Thyroid gland (tissue), 4 donors: Measurements from ENCODE around the gene CCM2.

Experiments
- POLR2A ChIP-seq, 2 donors: fragments of 450-650 bp; IDR thresholded peaks; one replicate each; pipeline ENCODE4 v1.6.1; 2017; ENCODE audit warnings: antibody characterized with exemption in 2 of 2, mild to moderate bottlenecking in 2 of 2, moderate library complexity in 1 of 2
- TF ChIP-seq, protein P1 (sequence below), 6 experiments: fragments of 200-600 bp in 3 of 6; fragments of 450-650 bp in 3 of 6; sonication (generic) in 3 of 6; IDR thresholded peaks; one replicate each; pipeline ENCODE4 v1.5.1; 2016 to 2019; ENCODE audit warnings: antibody characterized with exemption in 6 of 6, mild to moderate bottlenecking in 2 of 6, inconsistent platforms in 1 of 6, moderate library complexity in 1 of 6

DNA sequence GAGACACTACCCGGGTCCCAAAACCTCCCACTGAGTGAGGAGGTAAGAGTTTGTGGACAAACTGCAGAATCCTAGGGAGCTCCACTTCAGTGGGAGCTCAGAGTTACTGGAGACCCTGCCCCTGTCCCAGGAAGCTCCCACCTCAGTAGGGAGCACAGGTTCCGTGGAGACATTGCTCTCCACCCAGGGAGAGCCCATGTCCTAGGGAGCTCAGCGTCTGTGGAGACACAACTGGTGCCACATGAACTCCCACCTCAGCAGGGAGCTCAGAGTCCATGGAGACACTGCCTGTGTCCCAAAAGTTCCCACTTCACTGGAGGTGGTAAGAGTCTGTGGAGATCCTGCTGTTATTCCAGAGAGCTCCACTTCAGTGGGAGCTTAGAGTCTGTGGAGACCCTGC is 27.4 kb upstream of the CCM2 start:
- TF ChIP-seq, protein P1, sequence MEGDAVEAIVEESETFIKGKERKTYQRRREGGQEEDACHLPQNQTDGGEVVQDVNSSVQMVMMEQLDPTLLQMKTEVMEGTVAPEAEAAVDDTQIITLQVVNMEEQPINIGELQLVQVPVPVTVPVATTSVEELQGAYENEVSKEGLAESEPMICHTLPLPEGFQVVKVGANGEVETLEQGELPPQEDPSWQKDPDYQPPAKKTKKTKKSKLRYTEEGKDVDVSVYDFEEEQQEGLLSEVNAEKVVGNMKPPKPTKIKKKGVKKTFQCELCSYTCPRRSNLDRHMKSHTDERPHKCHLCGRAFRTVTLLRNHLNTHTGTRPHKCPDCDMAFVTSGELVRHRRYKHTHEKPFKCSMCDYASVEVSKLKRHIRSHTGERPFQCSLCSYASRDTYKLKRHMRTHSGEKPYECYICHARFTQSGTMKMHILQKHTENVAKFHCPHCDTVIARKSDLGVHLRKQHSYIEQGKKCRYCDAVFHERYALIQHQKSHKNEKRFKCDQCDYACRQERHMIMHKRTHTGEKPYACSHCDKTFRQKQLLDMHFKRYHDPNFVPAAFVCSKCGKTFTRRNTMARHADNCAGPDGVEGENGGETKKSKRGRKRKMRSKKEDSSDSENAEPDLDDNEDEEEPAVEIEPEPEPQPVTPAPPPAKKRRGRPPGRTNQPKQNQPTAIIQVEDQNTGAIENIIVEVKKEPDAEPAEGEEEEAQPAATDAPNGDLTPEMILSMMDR (IDR thresholded peaks at IDR 0.05): no peak
- no peak for TF ChIP-seq POLR2A (IDR thresholded peaks at IDR 0.05)
